ENCODE data around the gene TMEM223. TPM values are rescaled to one million over a fixed set of nuclear protein-coding genes. Genes with fewer than 3 reads are reported as not detected.
"Not testable (repeated sequence)": the region's sequence is repeated elsewhere in the genome, so short reads cannot be mapped to it uniquely, and the experiment has no call there.

Gene TMEM223
- polyA plus RNA-seq, 6 donors from 2014 or later, result 28.9 to 52.5 (median 45.3) TPM

GRCh38 chr11:62755086-62755615 lies 36.7 kb downstream of the TMEM223 start:
- Mint-ChIP-seq H3K9me3 (no peaks in the 10 kb centered on the region), H3K36me3 (no peaks in the 10 kb centered on the region), H3K4me1 (peaks cover 7 to 21% (median 19%) of the 10 kb centered on the region in 3 donors), H3K4me3 (peak overlapping the region; percentile 9 to 100 (median 93)), H3K27me3 (no peaks in the 10 kb centered on the region), H3K27ac (peak overlapping the region in 3 of 6 donors; percentile 11 to 72 (median 31))
- ATAC-seq (ENCODE audit: low read depth in 2 of 2), result no peak
- no peak for DNase-seq

GRCh38 chr11:62753736-62754603 lies 37.8 kb downstream of the TMEM223 start, which contains the start of gene ZBTB3:
ZBTB3 (minus strand) TSS chr11:62754160; CDS start chr11:62753664, 496 bp downstream.
- Mint-ChIP-seq H3K4me3 (peak within 1 kb of the TSS; percentile 87 to 100 (median 99)), H3K9me3 (no peaks in the 10 kb centered on the region), H3K36me3 (no peaks in the 10 kb centered on the region), H3K27ac (peak within 1 kb of the TSS; percentile 76 to 99 (median 98)), H3K27me3 (no peaks in the 10 kb centered on the region), H3K4me1 (peaks cover 10 to 26% (median 21%) of the 10 kb centered on the region in 3 donors)
- DNase-seq, result peak; percentile 98
- ATAC-seq (ENCODE audit: low read depth in 2 of 2), result peak; percentile 92 to 95

- Mint-ChIP-seq H3K27me3 (no peaks in the 10 kb centered on the region), H3K36me3 (no peaks in the 10 kb centered on the region), H3K4me3 (peak overlapping the region; percentile 87 to 100 (median 99)), H3K27ac (peak overlapping the region in 4 of 6 donors; percentile 84 to 99 (median 98)), H3K4me1 (peaks cover 14 to 29% (median 26%) of the 10 kb centered on the region in 3 donors), H3K9me3 (no peaks in the 10 kb centered on the region)
- no peak for ATAC-seq (ENCODE audit: low read depth in 2 of 2)
- DNase-seq, result no peak
Observed at GRCh38 chr11:62752994-62753735, 38.6 kb downstream of the TMEM223 start.

GRCh38 chr11:62752177-62752785 lies 39.5 kb downstream of the TMEM223 start:
- H3K4me3 Mint-ChIP-seq, result peak overlapping the region in 6 of 8 donors; percentile 10 to 100 (median 82)
- H3K9me3 Mint-ChIP-seq, result no peaks in the 10 kb centered on the region
- peaks cover 14 to 29% (median 26%) of the 10 kb centered on the region in 3 donors for H3K4me1 Mint-ChIP-seq

GRCh38 chr11:62749931-62750330 lies 41.9 kb downstream of the TMEM223 start:
- not testable (repeated sequence) for DNase-seq; H3K27me3 Mint-ChIP-seq; H3K36me3 Mint-ChIP-seq; H3K4me3 Mint-ChIP-seq; ATAC-seq (ENCODE audit: low read depth in 2 of 2); H3K9me3 Mint-ChIP-seq
- peak overlapping the region in 2 of 6 donors; percentile 31 to 63 for H3K27ac Mint-ChIP-seq
- peaks cover 14 to 29% (median 26%) of the 10 kb centered on the region in 3 donors for H3K4me1 Mint-ChIP-seq

More at GRCh38 chr11:62752177-62752785, 39.5 kb downstream of the TMEM223 start:
- DNase-seq (no peak), ATAC-seq (ENCODE audit: low read depth in 2 of 2) (no peak)
- Mint-ChIP-seq H3K36me3 (no peaks in the 10 kb centered on the region), H3K27me3 (no peaks in the 10 kb centered on the region), H3K27ac (peak overlapping the region in 2 of 6 donors; percentile 49 to 88)

GRCh38 chr11:62747475-62748160 lies 44.2 kb downstream of the TMEM223 start:
- Mint-ChIP-seq H3K36me3 (no peaks in the 10 kb centered on the region), H3K27ac (no peak overlapping the region), H3K4me1 (peaks cover 6 to 15% (median 14%) of the 10 kb centered on the region in 3 donors), H3K4me3 (no peak overlapping the region), H3K9me3 (no peaks in the 10 kb centered on the region), H3K27me3 (no peaks in the 10 kb centered on the region)
- no peak for DNase-seq
- no peak for ATAC-seq (ENCODE audit: low read depth in 2 of 2)

Other genes with a start within 250 kb of the TMEM223 start
- 10 to 100 TPM in 5 of 6 donors, 1 to 10 TPM in 1; 2.0 to 45.3 (median 15.9) TPM for gene AHNAK, start 245.2 kb downstream of the TMEM223 start, polyA plus RNA-seq (ENCODE audit: low read depth in 6 of 6)
- gene EEF1G, start 218.1 kb downstream of the TMEM223 start, polyA plus RNA-seq (ENCODE audit: low read depth in 6 of 6), result 1,000 to 10,000 TPM; 1,313 to 1,862 (median 1,450) TPM
- 10 to 100 TPM; 12.7 to 20.8 (median 16.2) TPM for gene TUT1, start 200.5 kb downstream of the TMEM223 start, polyA plus RNA-seq (ENCODE audit: low read depth in 6 of 6)
- 10 to 100 TPM in 5 of 6 donors, 1 to 10 TPM in 1; 3.4 to 27.5 (median 17.8) TPM for gene MTA2, start 190.1 kb downstream of the TMEM223 start, polyA plus RNA-seq (ENCODE audit: low read depth in 6 of 6)
- gene EML3, start 179.2 kb downstream of the TMEM223 start, polyA plus RNA-seq (ENCODE audit: low read depth in 6 of 6), result 10 to 100 TPM in 5 of 6 donors, 1 to 10 TPM in 1; 9.7 to 15.5 (median 12.5) TPM
- 1 to 10 TPM in 1 of 6 donors, under 1 TPM in 4, not detected in 1; 0.55 to 1.6 (median 0.66) TPM for gene ROM1, start 178.7 kb downstream of the TMEM223 start, polyA plus RNA-seq (ENCODE audit: low read depth in 6 of 6)
- 10 to 100 TPM; 26.1 to 43.9 (median 30.8) TPM for gene B3GAT3, start 170.0 kb downstream of the TMEM223 start, polyA plus RNA-seq (ENCODE audit: low read depth in 6 of 6)
- 100 to 1,000 TPM; 140 to 158 (median 149) TPM for gene GANAB, start 145.4 kb downstream of the TMEM223 start, polyA plus RNA-seq (ENCODE audit: low read depth in 6 of 6)
- 10 to 100 TPM; 18.3 to 40.1 (median 28.7) TPM for gene INTS5, start 138.7 kb downstream of the TMEM223 start, polyA plus RNA-seq (ENCODE audit: low read depth in 6 of 6)
- 10 to 100 TPM; 37.9 to 89.1 (median 77.2) TPM for gene C11orf98, start 126.8 kb downstream of the TMEM223 start, polyA plus RNA-seq (ENCODE audit: low read depth in 6 of 6)
- gene CSKMT, start 126.7 kb downstream of the TMEM223 start, polyA plus RNA-seq (ENCODE audit: low read depth in 6 of 6), result 1 to 10 TPM; 2.1 to 8.4 (median 4.8) TPM
- 10 to 100 TPM in 5 of 6 donors, 1 to 10 TPM in 1; 7.7 to 11.4 (median 10.4) TPM for gene UQCC3, start 120.3 kb downstream of the TMEM223 start, polyA plus RNA-seq (ENCODE audit: low read depth in 6 of 6)
- 10 to 100 TPM in 1 of 6 donors, 1 to 10 TPM in 5; 3.5 to 12.4 (median 5.1) TPM for gene LBHD1, start 119.7 kb downstream of the TMEM223 start, polyA plus RNA-seq (ENCODE audit: low read depth in 6 of 6)
- 100 to 1,000 TPM; 150 to 226 (median 216) TPM for gene UBXN1, start 112.9 kb downstream of the TMEM223 start, polyA plus RNA-seq (ENCODE audit: low read depth in 6 of 6)
- not detected for gene LRRN4CL, start 102.5 kb downstream of the TMEM223 start, polyA plus RNA-seq (ENCODE audit: low read depth in 6 of 6)
- 10 to 100 TPM; 49.6 to 98.5 (median 57.6) TPM for gene BSCL2, start 84.6 kb downstream of the TMEM223 start, polyA plus RNA-seq (ENCODE audit: low read depth in 6 of 6)
- 10 to 100 TPM in 4 of 6 donors, 1 to 10 TPM in 2; 5.3 to 21.2 (median 16.9) TPM for gene GNG3, start 84.3 kb downstream of the TMEM223 start, polyA plus RNA-seq (ENCODE audit: low read depth in 6 of 6)
- gene HNRNPUL2, start 64.5 kb downstream of the TMEM223 start, polyA plus RNA-seq (ENCODE audit: low read depth in 6 of 6), result 1 to 10 TPM in 4 of 6 donors, under 1 TPM in 2; 0.61 to 2.9 (median 1.1) TPM
- gene TTC9C, start 63.5 kb downstream of the TMEM223 start, polyA plus RNA-seq (ENCODE audit: low read depth in 6 of 6), result 10 to 100 TPM; 12.1 to 45.9 (median 21.6) TPM
- 10 to 100 TPM in 1 of 6 donors, 1 to 10 TPM in 5; 3.7 to 12.9 (median 6.4) TPM for gene ZBTB3, start 37.8 kb downstream of the TMEM223 start, polyA plus RNA-seq (ENCODE audit: low read depth in 6 of 6)
- 100 to 1,000 TPM; 249 to 395 (median 290) TPM for gene POLR2G, start 30.4 kb downstream of the TMEM223 start, polyA plus RNA-seq (ENCODE audit: low read depth in 6 of 6)
- gene TAF6L, start 20.6 kb downstream of the TMEM223 start, polyA plus RNA-seq (ENCODE audit: low read depth in 6 of 6), result 10 to 100 TPM in 2 of 6 donors, 1 to 10 TPM in 4; 8.3 to 14.3 (median 9.5) TPM
- gene TMEM179B, start 4.6 kb downstream of the TMEM223 start, polyA plus RNA-seq (ENCODE audit: low read depth in 6 of 6), result 100 to 1,000 TPM; 145 to 275 (median 160) TPM
- 100 to 1,000 TPM in 2 of 6 donors, 10 to 100 TPM in 4; 60.9 to 121 (median 90.6) TPM for gene NXF1, start 13.4 kb upstream of the TMEM223 start, polyA plus RNA-seq (ENCODE audit: low read depth in 6 of 6)
- gene STX5, start 40.0 kb upstream of the TMEM223 start, polyA plus RNA-seq (ENCODE audit: low read depth in 6 of 6), result 10 to 100 TPM; 46.4 to 64.2 (median 51.5) TPM
- 1 to 10 TPM in 5 of 6 donors, not detected in 1; 2.3 to 7.0 (median 3.7) TPM for gene TEX54, start 40.8 kb upstream of the TMEM223 start, polyA plus RNA-seq (ENCODE audit: low read depth in 6 of 6)
- 10 to 100 TPM; 42.0 to 77.0 (median 54.6) TPM for gene WDR74, start 47.6 kb upstream of the TMEM223 start, polyA plus RNA-seq (ENCODE audit: low read depth in 6 of 6)
- gene SLC3A2, start 88.9 kb upstream of the TMEM223 start, polyA plus RNA-seq (ENCODE audit: low read depth in 6 of 6), result 100 to 1,000 TPM in 2 of 6 donors, 10 to 100 TPM in 4; 63.1 to 135 (median 81.1) TPM
- gene CHRM1, start 129.4 kb upstream of the TMEM223 start, polyA plus RNA-seq (ENCODE audit: low read depth in 6 of 6), result not detected
- not detected for gene SLC22A6, start 193.0 kb upstream of the TMEM223 start, polyA plus RNA-seq (ENCODE audit: low read depth in 6 of 6)
- gene SLC22A8, start 223.8 kb upstream of the TMEM223 start, polyA plus RNA-seq (ENCODE audit: low read depth in 6 of 6), result not detected

All from naive B cell (primary cell).